Activated CD4-positive, alpha-beta T cell treated with anti-CD3 and anti-CD28 coated beads, Interleukin-2, amount 10 ng/mL, durations not matched to agents 24 days and 14 days (primary cell): ENCODE results near the gene PDCD4. TPM values are rescaled to one million over a fixed set of nuclear protein-coding genes. Genes with fewer than 3 reads are reported as not detected.

ENCODE experiments used
- DNase-seq: peaks from one replicate; pipeline ENCODE4 v3.0.0; 2022
- H3K27ac Mint-ChIP-seq: one replicate; pipeline ENCODE4 v1.8.0; 2022; ENCODE audit warnings: mild to moderate bottlenecking, mixed read lengths
- H3K27me3 Mint-ChIP-seq: one replicate; pipeline ENCODE4 v1.8.0; 2022; ENCODE audit warnings: mixed read lengths
- H3K36me3 Mint-ChIP-seq: one replicate; pipeline ENCODE4 v1.8.0; 2022; ENCODE audit warnings: low read depth, mild to moderate bottlenecking, mixed read lengths
- H3K4me1 Mint-ChIP-seq: one replicate; pipeline ENCODE4 v1.8.0; 2021; ENCODE audit warnings: mixed read lengths
- H3K4me3 Mint-ChIP-seq: one replicate; pipeline ENCODE4 v1.8.0; 2022; ENCODE audit warnings: mild to moderate bottlenecking, moderate library complexity, mixed read lengths
- H3K9me3 Mint-ChIP-seq: one replicate; pipeline ENCODE4 v1.8.0; 2021; ENCODE audit warnings: mixed read lengths
- intact Hi-C: fragments of 100-400 bp; cut with micrococcal nuclease; formaldehyde crosslinking; loops from one replicate; pipeline ENCODE4 v1.15.1; 2023
- total RNA-seq: library from RNA; stranded (reverse); gene quantifications from 2 replicates; pipeline ENCODE4 v1.2.3, GENCODE V29; 2022

PDCD4 gene
- 45.2 and 53.6 TPM in 2 replicates for total RNA-seq

GRCh38 chr10:110871298-110872084 is at the start of gene PDCD4:
PDCD4 (plus strand) TSS chr10:110871928; CDS start chr10:110876028, 4,100 bp downstream.
- H3K4me1 Mint-ChIP-seq, result peaks cover 55% of the 10 kb centered on the region
- no peaks in the 10 kb centered on the region for H3K27me3 Mint-ChIP-seq
- intact Hi-C loops, result loop anchor here (1.0 kb wide), 3 partner anchors 7 to 48 kb away; partner anchors contain the start of genes BBIP1 and SHOC2
- DNase-seq, result peak; percentile 99
- H3K27ac Mint-ChIP-seq, result peak within 1 kb of the TSS; percentile 95
- peaks cover 6% of the 10 kb centered on the region for H3K36me3 Mint-ChIP-seq
- H3K4me3 Mint-ChIP-seq, result peak within 1 kb of the TSS; percentile 88
- H3K9me3 Mint-ChIP-seq, result no peaks in the 10 kb centered on the region

GRCh38 chr10:110822035-110822711 is 49.6 kb upstream of the PDCD4 start:
- H3K4me1 Mint-ChIP-seq, result peaks cover 13% of the 10 kb centered on the region
- H3K27me3 Mint-ChIP-seq, result peaks cover 20% of the 10 kb centered on the region
- no peak for DNase-seq
- H3K27ac Mint-ChIP-seq, result no peak overlapping the region
- H3K4me3 Mint-ChIP-seq, result no peak overlapping the region
- no peaks in the 10 kb centered on the region for H3K36me3 Mint-ChIP-seq
- intact Hi-C loops, result no loop called here
- H3K9me3 Mint-ChIP-seq, result no peaks in the 10 kb centered on the region

GRCh38 chr10:110822712-110823311 is 48.9 kb upstream of the PDCD4 start:
- H3K4me3 Mint-ChIP-seq, result no peak overlapping the region
- H3K27ac Mint-ChIP-seq, result no peak overlapping the region
- no peak for DNase-seq
- peaks cover 23% of the 10 kb centered on the region for H3K27me3 Mint-ChIP-seq
- no peaks in the 10 kb centered on the region for H3K36me3 Mint-ChIP-seq
- H3K9me3 Mint-ChIP-seq, result no peaks in the 10 kb centered on the region
- H3K4me1 Mint-ChIP-seq, result peaks cover 9% of the 10 kb centered on the region
- intact Hi-C loops, result no loop called here

GRCh38 chr10:110824152-110824441 is 47.6 kb upstream of the PDCD4 start:
- intact Hi-C loops, result no loop called here
- H3K4me1 Mint-ChIP-seq, result peaks cover 7% of the 10 kb centered on the region

GRCh38 chr10:110824660-110825059 is 47.1 kb upstream of the PDCD4 start:
- Mint-ChIP-seq H3K4me3 (no peak overlapping the region), H3K36me3 (no peaks in the 10 kb centered on the region), H3K4me1 (peaks cover 7% of the 10 kb centered on the region), H3K9me3 (no peaks in the 10 kb centered on the region), H3K27me3 (peaks cover 23% of the 10 kb centered on the region), H3K27ac (no peak overlapping the region)
- intact Hi-C loops, result no loop called here
- DNase-seq, result no peak

More at GRCh38 chr10:110824152-110824441, 47.6 kb upstream of the PDCD4 start:
- H3K27ac Mint-ChIP-seq, result no peak overlapping the region
- peaks cover 23% of the 10 kb centered on the region for H3K27me3 Mint-ChIP-seq
- H3K9me3 Mint-ChIP-seq, result no peaks in the 10 kb centered on the region
- H3K4me3 Mint-ChIP-seq, result no peak overlapping the region
- no peak for DNase-seq
- H3K36me3 Mint-ChIP-seq, result no peaks in the 10 kb centered on the region

GRCh38 chr10:110825508-110825907 is 46.2 kb upstream of the PDCD4 start:
- Mint-ChIP-seq H3K36me3 (no peaks in the 10 kb centered on the region), H3K27me3 (peaks cover 23% of the 10 kb centered on the region), H3K27ac (no peak overlapping the region), H3K9me3 (no peaks in the 10 kb centered on the region), H3K4me3 (no peak overlapping the region), H3K4me1 (peaks cover 7% of the 10 kb centered on the region)
- intact Hi-C loops, result no loop called here
- no peak for DNase-seq

- Mint-ChIP-seq H3K27me3 (peaks cover 23% of the 10 kb centered on the region), H3K9me3 (no peaks in the 10 kb centered on the region), H3K4me3 (no peak overlapping the region), H3K36me3 (no peaks in the 10 kb centered on the region), H3K27ac (no peak overlapping the region), H3K4me1 (peaks cover 3% of the 10 kb centered on the region)
- intact Hi-C loops, result no loop called here
- no peak for DNase-seq
Measured at GRCh38 chr10:110827410-110827809, 44.3 kb upstream of the PDCD4 start.

- Mint-ChIP-seq H3K36me3 (no peaks in the 10 kb centered on the region), H3K27me3 (peaks cover 23% of the 10 kb centered on the region), H3K9me3 (no peaks in the 10 kb centered on the region), H3K4me1 (peaks cover 3% of the 10 kb centered on the region), H3K4me3 (no peak overlapping the region), H3K27ac (no peak overlapping the region)
- no peak for DNase-seq
- intact Hi-C loops, result no loop called here
Measured at GRCh38 chr10:110827875-110828274, 43.9 kb upstream of the PDCD4 start.

- no peak overlapping the region for H3K27ac Mint-ChIP-seq
Measured at GRCh38 chr10:110828525-110828924, 43.2 kb upstream of the PDCD4 start.

GRCh38 chr10:110829721-110830410 is 41.9 kb upstream of the PDCD4 start:
- peaks cover 19% of the 10 kb centered on the region for H3K27me3 Mint-ChIP-seq
- peaks cover 8% of the 10 kb centered on the region for H3K4me1 Mint-ChIP-seq
- H3K27ac Mint-ChIP-seq, result no peak overlapping the region
- no peak for DNase-seq
- no peaks in the 10 kb centered on the region for H3K9me3 Mint-ChIP-seq
- intact Hi-C loops, result no loop called here
- H3K36me3 Mint-ChIP-seq, result no peaks in the 10 kb centered on the region
- no peak overlapping the region for H3K4me3 Mint-ChIP-seq

More at GRCh38 chr10:110828525-110828924, 43.2 kb upstream of the PDCD4 start:
- no peaks in the 10 kb centered on the region for H3K36me3 Mint-ChIP-seq
- peaks cover 23% of the 10 kb centered on the region for H3K27me3 Mint-ChIP-seq
- intact Hi-C loops, result no loop called here
- no peaks in the 10 kb centered on the region for H3K9me3 Mint-ChIP-seq
- H3K4me3 Mint-ChIP-seq, result no peak overlapping the region
- peaks cover 5% of the 10 kb centered on the region for H3K4me1 Mint-ChIP-seq
- no peak for DNase-seq

GRCh38 chr10:110833234-110833940 is 38.3 kb upstream of the PDCD4 start:
- DNase-seq, result no peak
- Mint-ChIP-seq H3K4me1 (peaks cover 28% of the 10 kb centered on the region), H3K9me3 (no peaks in the 10 kb centered on the region), H3K36me3 (no peaks in the 10 kb centered on the region), H3K4me3 (no peak overlapping the region), H3K27ac (no peak overlapping the region), H3K27me3 (no peaks in the 10 kb centered on the region)
- intact Hi-C loops, result no loop called here

- Mint-ChIP-seq H3K27ac (peak overlapping the region; percentile 74), H3K36me3 (no peaks in the 10 kb centered on the region), H3K4me3 (no peak overlapping the region), H3K9me3 (no peaks in the 10 kb centered on the region), H3K4me1 (peaks cover 28% of the 10 kb centered on the region), H3K27me3 (no peaks in the 10 kb centered on the region)
- intact Hi-C loops, result no loop called here
- no peak for DNase-seq
Measured at GRCh38 chr10:110833941-110834628, 37.6 kb upstream of the PDCD4 start.
